OCI-LY7 (cell line): ENCODE measurements around the gene C2CD4C.

ENCODE experiments used
- CTCF ChIP-seq: fragments of 200-600 bp; sonication (generic); conservative IDR thresholded peaks from 2 replicates; pipeline ENCODE4 v1.5.1; 2014; ENCODE audit warnings: mild to moderate bottlenecking, antibody characterized with exemption, low read length, moderate library complexity, mixed read lengths
- EZH2phosphoT487 ChIP-seq: fragments of 200-600 bp; sonication (generic); IDR thresholded peaks from 2 replicates; pipeline ENCODE4 v1.6.1; 2018; ENCODE audit warnings: low read depth, borderline replicate concordance, mild to moderate bottlenecking, mixed run types, antibody characterized with exemption, low read length, moderate library complexity, mixed read lengths

- no peak for TF ChIP-seq EZH2phosphoT487
- TF ChIP-seq CTCF = no peak
Measured at GRCh38 chr19:411723-412355, 2.9 kb upstream of the C2CD4C start.
